Right lung (tissue), 5 donors: ENCODE data around the gene MAGEF1. TPM values are rescaled to one million over a fixed set of nuclear protein-coding genes. Genes with fewer than 3 reads are reported as not detected.
"Not testable (repeated sequence)": the region's sequence is repeated elsewhere in the genome, so short reads cannot be mapped to it uniquely, and the experiment has no call there.

Source experiments
- DNase-seq, 2 donors: peaks; one replicate each; pipeline ENCODE4 v3.0.0-alpha.2; 2013
- polyA plus RNA-seq, 5 donors: library from polyadenylated mRNA; unstranded; fragments of 120-200 nt; gene quantifications; one replicate each; pipeline versions ENCODE4 v1.2.1 to v1.2.3, GENCODE V29; 2013; ENCODE audit warnings: inconsistent platforms in 1 of 5, low replicate concordance in 1 of 5; ENCODE audit not compliant: insufficient read length in 5 of 5, insufficient read depth in 1 of 5

Gene MAGEF1
- polyA plus RNA-seq, 5 donors, result 52.0 to 66.9 (median 54.7) TPM

- no peak for DNase-seq
Measured at GRCh38 chr3:184746131-184747120, 34.6 kb upstream of the MAGEF1 start.

- DNase-seq, result no peak
Measured at GRCh38 chr3:184745526-184745925, 33.7 kb upstream of the MAGEF1 start.

GRCh38 chr3:184743248-184743647 is 31.4 kb upstream of the MAGEF1 start:
- no peak for DNase-seq

DNA sequence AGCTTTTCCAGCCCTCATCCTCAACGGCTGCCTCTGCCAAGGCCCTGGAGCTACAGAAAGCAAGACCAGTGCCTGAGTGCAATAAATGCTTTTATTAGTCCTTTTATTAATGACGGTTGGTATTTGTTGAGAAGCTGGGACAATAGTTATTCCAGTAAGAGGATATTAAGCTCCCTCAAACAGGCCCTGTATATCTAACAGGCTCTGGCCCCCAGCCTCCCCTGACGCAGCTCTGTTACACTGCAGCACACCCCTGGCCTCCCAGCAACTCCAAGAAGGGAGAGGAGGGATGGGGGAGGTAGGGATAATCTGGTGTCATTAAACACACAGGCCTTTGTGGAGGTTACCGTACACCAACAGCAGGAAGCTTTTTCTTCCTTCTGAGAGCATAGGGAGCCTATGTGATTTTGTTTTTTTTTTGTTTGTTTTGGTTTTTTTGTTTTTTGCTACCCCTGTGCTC is 30.8 kb upstream of the MAGEF1 start:
- DNase-seq, result no peak

DNA sequence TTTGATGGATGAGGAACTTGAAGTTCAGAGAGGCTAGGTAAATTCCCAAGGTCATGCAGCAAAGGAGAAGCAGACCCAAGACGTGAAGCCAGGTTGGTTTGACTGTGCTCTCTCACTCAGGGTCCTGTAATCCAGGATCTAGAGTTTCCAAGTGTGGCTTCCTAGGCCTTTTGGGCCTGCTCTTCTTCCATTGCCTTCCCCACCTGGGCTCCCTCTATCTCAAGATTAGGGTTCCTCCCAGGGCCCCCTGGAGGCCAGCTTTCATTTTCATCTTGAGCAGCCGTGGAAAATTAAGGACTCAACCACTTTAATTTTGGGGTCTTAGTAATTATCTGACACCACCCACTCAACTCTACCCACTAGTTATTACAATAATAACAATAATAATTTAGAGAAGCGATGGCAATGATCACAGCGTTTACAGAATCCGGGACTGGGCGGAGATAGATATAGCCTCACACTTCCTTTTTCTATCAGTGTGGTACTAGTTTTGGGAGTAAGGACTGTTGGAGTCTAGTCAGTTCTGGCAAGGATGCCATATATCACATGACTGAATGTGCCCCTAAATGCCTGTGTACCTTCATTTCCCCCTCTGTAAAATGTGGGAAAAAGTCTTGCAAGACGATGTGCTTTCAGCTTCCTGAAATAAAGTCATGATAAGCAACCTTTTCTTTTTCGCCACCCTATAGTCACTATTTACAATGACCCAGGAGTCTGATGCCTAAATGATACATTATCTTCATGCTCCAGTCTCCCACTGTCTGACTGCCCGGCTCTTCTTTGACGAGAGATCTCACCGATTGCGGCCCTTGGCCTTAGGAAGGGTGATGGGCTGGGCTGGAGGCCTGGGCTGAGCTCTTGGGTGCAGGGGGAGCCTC is 30.2 kb upstream of the MAGEF1 start:
- no peak for DNase-seq

- DNase-seq, result no peak
Measured at GRCh38 chr3:184741259-184741556, 29.3 kb upstream of the MAGEF1 start.

GRCh38 chr3:184740509-184741258 is 28.8 kb upstream of the MAGEF1 start:
- no peak for DNase-seq

GRCh38 chr3:184739594-184740505 is 28.0 kb upstream of the MAGEF1 start:
- no peak for DNase-seq

DNA sequence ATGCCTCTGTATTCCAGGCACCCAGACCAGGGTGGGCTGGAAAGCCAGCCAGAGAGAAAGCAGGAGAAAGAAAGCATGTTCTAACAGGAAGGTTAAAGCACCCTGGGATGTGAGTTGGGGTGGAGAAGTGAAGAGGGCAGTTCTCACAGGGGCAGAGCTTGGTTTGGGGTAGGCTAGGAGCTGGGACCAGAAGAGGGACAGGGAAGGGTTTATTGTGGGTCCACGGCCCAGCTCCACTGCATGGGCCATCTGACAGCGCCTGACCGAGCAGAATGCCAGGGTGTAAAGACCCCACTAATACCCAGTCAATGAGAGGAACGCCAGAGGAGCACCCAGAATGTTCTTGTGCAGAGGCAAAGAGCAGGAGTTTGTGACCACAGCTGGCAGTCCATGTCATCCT is 27.1 kb upstream of the MAGEF1 start:
- no peak for DNase-seq

GRCh38 chr3:184738506-184738890 is 26.6 kb upstream of the MAGEF1 start:
- DNase-seq, result no peak

GRCh38 chr3:184737641-184738505 is 26.0 kb upstream of the MAGEF1 start:
- DNase-seq, result no peak

DNA sequence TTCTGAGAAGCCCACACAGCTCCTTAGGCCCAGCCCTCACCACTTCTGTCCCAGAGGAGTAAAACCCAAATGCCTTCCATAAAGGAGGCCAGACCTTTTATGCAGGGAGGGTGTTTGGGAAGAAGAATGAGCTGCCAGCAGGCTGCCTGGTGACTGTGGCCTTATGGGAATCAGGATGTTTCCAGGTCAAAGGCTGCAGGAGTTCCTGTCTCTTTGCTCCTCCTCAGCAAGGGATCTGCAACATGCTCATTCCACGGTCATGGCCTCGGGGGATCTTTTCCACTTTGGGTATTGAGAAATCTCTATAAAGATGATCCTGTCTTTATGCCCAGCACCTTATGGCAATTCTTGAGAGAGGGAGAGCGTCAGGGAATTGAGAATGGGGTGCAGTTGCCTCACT is 25.2 kb upstream of the MAGEF1 start:
- DNase-seq, result no peak

GRCh38 chr3:184734903-184735701 is 23.2 kb upstream of the MAGEF1 start:
- DNase-seq, result no peak

DNA sequence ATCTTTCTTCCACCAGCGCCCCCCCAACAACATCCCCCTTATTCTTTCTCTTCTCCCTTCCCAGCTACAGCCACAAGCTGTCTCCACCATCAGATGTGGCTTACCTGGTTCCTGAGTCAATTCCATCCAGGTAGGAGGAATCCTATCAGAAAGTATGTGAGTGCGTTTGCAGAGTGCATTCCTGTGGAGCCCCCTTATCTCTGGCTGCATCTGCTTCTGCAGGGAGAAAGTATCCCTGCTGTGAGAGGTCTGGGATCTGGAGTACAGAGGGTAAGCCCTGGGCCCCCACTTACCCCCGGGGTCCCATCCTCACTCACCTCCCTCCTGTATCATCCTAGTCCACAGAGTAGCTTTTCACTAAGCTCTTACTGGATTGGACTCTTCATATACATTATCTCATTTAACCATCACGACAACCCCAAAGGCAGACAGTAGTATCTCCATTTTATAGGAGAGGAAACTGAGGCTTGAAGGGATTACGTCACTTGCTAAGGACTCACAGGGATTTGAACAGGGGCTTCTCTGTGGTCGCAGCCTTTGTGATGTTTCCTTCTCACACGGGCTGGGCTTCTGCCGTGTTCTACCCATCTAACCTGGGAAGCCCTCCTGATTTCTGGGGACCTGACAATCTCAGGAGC is 22.2 kb upstream of the MAGEF1 start:
- DNase-seq, result no peak

DNA sequence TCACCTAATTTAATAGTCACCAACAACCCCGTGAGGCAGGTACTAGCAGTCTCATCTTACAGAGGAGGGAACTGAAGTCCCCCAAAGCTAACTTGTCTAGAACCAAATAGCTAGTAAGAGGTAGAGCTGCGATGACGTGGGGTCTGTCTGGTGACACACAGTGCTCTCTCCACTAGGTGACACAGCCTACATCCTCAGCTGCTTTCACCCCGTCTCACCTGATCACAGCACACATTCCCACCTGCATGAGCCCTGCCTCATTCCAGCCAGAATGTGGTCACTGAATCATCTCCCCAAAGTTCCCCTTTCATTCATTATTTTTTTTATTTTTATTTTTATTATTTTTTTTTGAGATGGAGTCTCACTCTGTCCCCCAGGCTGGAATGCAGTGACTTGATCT is 21.3 kb upstream of the MAGEF1 start:
- no peak for DNase-seq

DNA sequence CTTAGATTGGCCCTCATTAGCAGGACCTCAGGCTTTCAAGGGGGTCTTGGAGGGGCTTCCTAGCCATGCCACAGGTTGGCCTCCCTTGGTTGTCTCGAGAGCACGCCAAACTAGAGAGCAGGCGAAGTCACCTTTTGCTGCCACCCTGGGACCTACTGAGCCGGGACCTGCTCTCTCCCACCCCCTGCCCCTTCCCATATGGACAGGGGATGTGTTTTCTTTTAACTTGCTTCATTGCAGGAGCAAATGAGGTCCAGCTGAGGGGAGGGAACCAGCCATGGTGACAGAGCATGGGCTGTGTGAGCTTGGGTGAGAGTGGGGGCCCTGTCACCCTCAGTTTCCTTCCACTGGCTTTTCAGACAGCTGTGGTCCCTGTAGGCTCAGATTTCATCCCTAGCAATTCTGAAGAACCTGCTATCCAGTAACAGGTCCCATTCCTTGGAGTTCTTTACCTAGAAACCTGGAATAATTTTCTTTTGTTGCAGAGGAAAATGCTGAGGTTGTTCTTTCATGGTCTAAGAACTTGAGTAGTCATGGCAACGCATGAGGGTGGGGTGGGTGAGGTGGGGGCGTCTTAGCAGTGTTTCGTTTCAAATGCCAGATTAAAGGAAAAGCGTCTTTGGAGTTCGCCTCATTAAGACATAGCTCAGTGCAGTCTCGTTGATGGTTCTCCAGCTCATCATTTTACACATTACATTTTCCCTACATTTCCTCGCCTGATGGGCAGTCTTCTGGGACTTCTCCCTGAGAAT is 20.1 kb upstream of the MAGEF1 start:
- no peak for DNase-seq

GRCh38 chr3:184730924-184731323 is 19.1 kb upstream of the MAGEF1 start:
- no peak for DNase-seq

DNA sequence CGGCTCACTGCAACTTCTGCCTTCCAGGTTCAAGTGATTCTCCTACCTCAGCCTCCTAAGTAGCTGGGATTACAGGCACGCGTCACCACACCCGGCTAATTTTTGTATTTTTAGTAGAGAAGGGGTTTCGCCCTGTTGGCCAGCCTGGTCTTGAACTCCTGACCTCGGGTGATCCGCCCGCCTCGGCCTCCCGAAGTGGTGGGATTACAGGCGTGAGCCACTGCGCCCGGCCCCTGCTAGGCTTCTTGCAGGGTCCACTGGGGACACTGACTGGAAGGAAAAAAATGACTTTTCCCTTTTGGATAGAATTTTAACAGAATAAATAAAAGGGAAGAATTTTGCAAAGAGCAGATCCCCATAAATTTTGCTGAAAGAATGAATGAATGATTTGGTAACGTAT is 17.3 kb upstream of the MAGEF1 start:
- DNase-seq, result not testable (repeated sequence)
